Placental pericyte (primary cell): Measurements from ENCODE around the gene CLEC10A. TPM values are rescaled to one million over a fixed set of nuclear protein-coding genes. Genes with fewer than 3 reads are reported as not detected.

ENCODE experiments used
- small RNA-seq: library from RNA; depleted of rRNA; stranded (forward); fragments of <200 nt; gene quantifications from one replicate; pipeline ENCODE3, GENCODE V24; 2012; ENCODE audit warnings: low replicate concordance
- total RNA-seq: library from RNA; depleted of rRNA; stranded (reverse); fragments of >200 nt; gene quantifications from 2 replicates; pipeline ENCODE4 v1.2.3, GENCODE V29; 2012

The CLEC10A gene, protein sequence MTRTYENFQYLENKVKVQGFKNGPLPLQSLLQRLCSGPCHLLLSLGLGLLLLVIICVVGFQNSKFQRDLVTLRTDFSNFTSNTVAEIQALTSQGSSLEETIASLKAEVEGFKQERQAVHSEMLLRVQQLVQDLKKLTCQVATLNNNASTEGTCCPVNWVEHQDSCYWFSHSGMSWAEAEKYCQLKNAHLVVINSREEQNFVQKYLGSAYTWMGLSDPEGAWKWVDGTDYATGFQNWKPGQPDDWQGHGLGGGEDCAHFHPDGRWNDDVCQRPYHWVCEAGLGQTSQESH
- total RNA-seq, result not detected in 2 replicates

GRCh38 chr17:7079581-7080455 lies at the start of gene CLEC10A:
Gene CLEC10A (minus strand): TSS chr17:7080251. CDS start chr17:7078812, 1,439 bp downstream.

DNA sequence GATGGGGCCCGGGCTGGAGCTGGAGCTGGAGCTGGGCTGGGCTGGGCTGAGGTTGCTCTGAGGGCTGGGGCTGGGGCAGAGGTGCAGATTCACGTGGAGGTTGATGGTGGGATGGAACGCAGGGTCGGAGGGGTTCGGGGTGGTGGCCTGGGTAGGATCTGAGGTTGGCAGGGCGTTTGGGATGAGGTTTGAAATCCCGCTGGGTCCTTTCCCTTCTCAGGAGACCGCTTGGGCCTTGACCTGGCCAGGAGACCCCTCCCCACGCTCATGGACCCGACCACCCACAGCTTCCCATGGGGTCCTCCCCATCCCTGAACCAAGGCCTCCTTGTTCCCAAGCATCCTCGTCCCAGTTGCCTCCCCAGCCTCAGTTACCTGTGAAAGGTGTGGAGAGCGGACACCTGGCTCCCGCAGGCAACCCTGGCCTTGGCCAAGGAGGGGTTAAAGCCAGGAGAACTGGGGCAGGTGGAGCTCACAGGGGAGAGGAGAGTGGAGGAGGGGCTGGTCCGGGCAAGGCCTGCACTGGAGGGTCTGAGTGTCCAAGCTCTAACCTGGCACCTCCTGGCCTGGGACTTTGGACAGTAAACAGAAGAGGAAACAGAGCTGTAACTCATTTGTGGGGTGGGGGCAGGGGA lies 34.3 kb upstream of the CLEC10A start, which contains the start of gene ASGR2:
TSS of gene ASGR2 (minus strand) at position 582 of the 634 bp plus-strand sequence. CDS start 582 bp downstream, outside the sequence.

DNA sequence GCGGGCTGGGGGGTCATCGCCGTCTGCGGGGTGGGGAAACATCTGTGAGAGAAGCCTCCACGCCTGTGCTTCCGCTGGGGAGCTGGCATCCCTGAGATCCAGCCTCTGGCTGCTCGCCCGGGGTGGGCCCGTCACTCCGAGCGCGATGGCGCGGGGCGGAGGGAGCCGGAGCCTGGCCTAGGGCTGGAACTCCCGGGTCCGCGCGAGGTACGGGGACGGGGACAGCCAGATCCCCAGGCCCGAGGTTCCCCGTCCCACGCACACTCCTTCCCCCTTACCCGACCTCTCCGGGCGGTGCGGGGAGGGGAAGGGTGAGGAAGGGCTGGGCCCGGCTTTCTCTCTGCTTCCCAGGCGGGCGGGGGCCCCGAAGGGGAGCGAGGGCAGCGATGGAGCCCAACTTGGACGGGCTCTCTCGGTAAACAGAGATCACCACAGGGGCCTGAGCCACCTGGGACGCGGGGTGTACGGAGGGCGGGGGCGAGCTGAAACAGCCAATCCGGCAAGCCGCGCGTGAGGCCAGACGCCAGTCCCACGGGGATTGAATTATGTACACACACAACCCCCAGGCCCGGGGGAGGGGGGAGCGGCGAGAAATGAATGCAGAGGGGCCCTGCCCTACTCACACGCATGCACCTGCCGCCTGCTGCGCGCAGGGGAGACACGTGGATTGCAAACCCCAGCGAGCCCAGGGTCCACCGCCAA lies 36.4 kb downstream of the CLEC10A start, which contains the start of gene SLC16A11:
TSS of gene SLC16A11 (minus strand) at position 596 of the 702 bp plus-strand sequence. CDS start at position 17, 579 bp downstream.

GRCh38 chr17:7035591-7036368 lies 44.3 kb downstream of the CLEC10A start, which contains the start of gene SLC16A13:
Gene SLC16A13 (plus strand): TSS chr17:7036015. CDS start chr17:7036383, 368 bp downstream.

Small RNA genes within 50 kb of the gene (small RNA-seq; reads per million reads assigned to genes)
- gene AC120057.1, result not detected

Other genes starting within 250 kb of the CLEC10A start
- not detected in 2 replicates for gene TEKT1, start 248.5 kb downstream of the CLEC10A start, total RNA-seq
- not detected in 2 replicates for gene ALOX12, start 84.2 kb downstream of the CLEC10A start, total RNA-seq
- 33.5 and 61.0 TPM in 2 replicates for gene RNASEK, start 67.6 kb downstream of the CLEC10A start, total RNA-seq
- under 0.01 TPM in 1 of 2 replicates, not detected in the other for gene BCL6B, start 57.2 kb downstream of the CLEC10A start, total RNA-seq
- 1.1 and 2.8 TPM in 2 replicates for gene SLC16A13, start 44.2 kb downstream of the CLEC10A start, total RNA-seq
- gene SLC16A11, start 36.2 kb downstream of the CLEC10A start, total RNA-seq, result 1.1 TPM in 1 of 2 replicates, not detected in the other
- gene ASGR2, start 34.6 kb upstream of the CLEC10A start, total RNA-seq, result not detected in 2 replicates
- gene ASGR1, start 99.1 kb upstream of the CLEC10A start, total RNA-seq, result 0.86 and 1.5 TPM in 2 replicates
- 17.7 and 22.3 TPM in 2 replicates for gene DLG4, start 139.6 kb upstream of the CLEC10A start, total RNA-seq
- 126 and 188 TPM in 2 replicates for gene ACADVL, start 139.7 kb upstream of the CLEC10A start, total RNA-seq
- gene DVL2, start 154.3 kb upstream of the CLEC10A start, total RNA-seq, result 82.8 and 90.8 TPM in 2 replicates
- 46.1 and 64.1 TPM in 2 replicates for gene PHF23, start 159.2 kb upstream of the CLEC10A start, total RNA-seq
- gene GABARAP, start 162.2 kb upstream of the CLEC10A start, total RNA-seq, result 124 and 548 TPM in 2 replicates
- 38.7 and 47.4 TPM in 2 replicates for gene CTDNEP1, start 171.5 kb upstream of the CLEC10A start, total RNA-seq
- gene ELP5, start 172.0 kb upstream of the CLEC10A start, total RNA-seq, result 27.4 and 44.0 TPM in 2 replicates
- 2.6 and 7.4 TPM in 2 replicates for gene CLDN7, start 182.2 kb upstream of the CLEC10A start, total RNA-seq
- 0.22 TPM in 1 of 2 replicates, not detected in the other for gene SLC2A4, start 201.5 kb upstream of the CLEC10A start, total RNA-seq
- gene YBX2, start 214.4 kb upstream of the CLEC10A start, total RNA-seq, result not detected in 2 replicates
- gene EIF5A, start 227.4 kb upstream of the CLEC10A start, total RNA-seq, result 599 and 1,060 TPM in 2 replicates
- gene GPS2, start 235.1 kb upstream of the CLEC10A start, total RNA-seq, result 52.5 and 65.7 TPM in 2 replicates
- 22.1 and 25.2 TPM in 2 replicates for gene NEURL4, start 249.1 kb upstream of the CLEC10A start, total RNA-seq